HG02623 (cell line): ENCODE results near the gene PRM1.
A peak's percentile ranks its signal among the peaks of the same experiment; 100 is the strongest.

Experiments
- ATAC-seq: cut with Tn5 transposase; IDR thresholded peaks from one replicate; pipeline ENCODE4 v1.9.1; 2021; ENCODE audit warnings: moderate library complexity; ENCODE audit not compliant: unreplicated experiment

Gene PRM1

DNA sequence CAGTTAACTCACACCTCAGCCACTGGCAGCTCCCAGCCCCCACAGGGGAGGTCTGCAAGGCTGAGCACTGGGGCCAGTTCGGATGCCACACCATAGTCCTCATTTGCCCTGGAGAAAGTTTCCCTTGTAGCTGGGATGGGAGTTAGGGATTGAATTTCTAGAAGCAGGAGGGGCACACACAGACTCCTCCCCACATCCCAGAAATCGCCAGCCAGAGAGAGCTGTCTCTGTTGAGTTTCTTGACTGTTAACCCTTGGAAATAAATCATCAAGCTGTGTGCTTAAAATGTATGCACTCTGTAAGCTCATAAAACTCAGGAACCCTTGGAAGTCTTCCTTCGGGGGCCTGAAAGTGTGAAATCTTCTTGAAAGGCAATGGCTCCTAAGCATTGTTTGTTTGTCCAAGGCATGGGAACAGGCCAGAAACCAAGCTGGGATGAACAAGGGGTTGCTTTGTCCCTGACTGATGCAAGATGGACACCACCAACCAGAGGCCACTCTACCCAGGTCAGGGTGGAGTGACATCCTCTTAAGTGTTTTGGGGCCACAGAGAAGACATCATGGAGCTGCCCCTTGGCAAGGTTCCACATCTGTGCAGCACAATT lies 7.3 kb downstream of the PRM1 start:
- no peak for ATAC-seq

DNA sequence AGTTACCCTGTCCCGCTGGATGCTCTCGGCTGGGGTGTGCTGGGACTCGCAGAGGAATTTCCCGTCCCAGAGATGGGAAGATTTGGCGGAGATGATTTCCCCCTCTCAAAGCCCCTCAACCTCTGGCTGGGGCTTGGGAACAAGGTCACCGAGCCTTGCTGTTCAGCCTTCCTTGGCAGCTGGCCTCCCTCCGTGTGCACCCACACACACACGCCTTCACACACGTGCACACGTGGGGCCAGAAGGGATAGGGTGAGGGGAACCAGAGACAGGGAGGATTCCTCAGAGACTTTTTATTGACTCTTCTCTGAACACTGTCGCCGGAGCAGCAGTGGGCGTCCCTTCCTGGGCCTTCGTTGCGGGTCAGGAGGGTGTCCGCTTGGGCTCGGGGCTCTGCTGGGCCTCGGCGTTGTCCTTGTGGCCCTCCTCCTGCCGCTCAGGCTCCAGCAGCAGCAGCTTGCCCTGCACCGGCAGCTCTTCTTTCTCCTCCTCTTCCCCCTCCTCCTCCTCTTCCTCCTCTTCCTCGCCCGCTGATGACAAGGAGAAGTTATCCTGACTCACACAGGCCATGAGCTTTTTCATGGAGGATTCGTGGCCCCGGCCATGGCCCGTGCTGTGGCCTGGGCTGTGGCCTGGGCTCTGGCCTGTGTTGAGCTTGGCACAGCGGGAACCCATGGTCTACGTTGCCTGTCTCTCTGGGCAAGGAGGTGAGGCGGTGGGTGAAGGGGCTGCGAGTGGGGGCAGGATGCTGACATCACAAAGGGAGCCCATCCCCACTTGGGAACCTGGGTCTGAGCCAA lies 8.0 kb downstream of the PRM1 start, which contains the start of gene PRM3:
TSS of gene PRM3 (minus strand) at position 709 of the 800 bp plus-strand sequence. CDS start at position 675, 34 bp downstream.
- ATAC-seq, result no peak

DNA sequence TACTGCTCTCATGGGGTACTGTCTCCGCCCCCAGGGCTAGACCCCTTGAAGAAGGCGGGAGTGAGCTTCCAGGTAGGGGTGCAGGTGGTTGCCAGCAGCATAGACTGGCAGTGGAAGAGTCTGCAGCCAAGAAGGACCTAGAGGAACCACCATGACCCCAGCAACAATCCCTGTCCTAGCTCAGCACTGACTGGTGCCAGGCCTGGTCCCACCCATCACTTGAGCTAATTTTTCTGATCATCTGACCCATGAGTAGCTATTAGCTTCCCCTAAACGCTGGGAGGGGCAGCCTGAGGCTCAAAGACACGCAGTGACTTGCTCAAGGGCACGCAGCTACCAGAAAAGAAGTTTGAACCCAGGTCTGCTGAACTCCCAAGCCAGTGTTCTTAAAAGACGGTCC lies 8.6 kb downstream of the PRM1 start:
- no peak for ATAC-seq

- no peak for ATAC-seq
These were observed 9.5 kb downstream of the PRM1 start for GRCh38 chr16:11271610-11272009.

GRCh38 chr16:11270602-11271162 lies 10.4 kb downstream of the PRM1 start:
- ATAC-seq, result no peak

DNA sequence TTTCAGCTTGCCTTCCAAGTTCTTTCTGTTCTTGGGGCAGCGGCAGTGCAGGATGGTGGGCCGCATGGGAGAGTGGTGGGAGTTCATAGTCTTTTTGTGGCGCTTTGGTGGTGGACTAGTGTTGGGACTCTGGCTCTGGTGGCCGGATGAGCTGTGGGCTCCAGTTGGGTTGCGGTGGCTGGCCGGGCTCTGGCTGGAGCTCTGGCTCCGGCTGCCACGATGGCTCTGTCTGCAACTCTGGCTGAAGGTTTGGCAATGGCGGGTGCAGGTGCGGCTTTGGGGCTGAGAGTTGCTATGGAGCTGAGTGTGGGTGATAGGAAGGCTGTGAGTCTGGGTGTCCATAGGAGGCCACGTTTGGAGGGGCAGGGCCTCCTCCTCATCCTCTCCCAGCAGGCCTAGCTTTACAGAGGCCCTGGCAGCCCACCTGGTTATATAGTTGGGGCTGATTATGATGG lies 12.2 kb downstream of the PRM1 start, which contains the start of gene TNP2:
TSS of gene TNP2 (minus strand) at position 405 of the 455 bp plus-strand sequence. CDS start at position 342, 63 bp downstream.
- ATAC-seq, result no peak

DNA sequence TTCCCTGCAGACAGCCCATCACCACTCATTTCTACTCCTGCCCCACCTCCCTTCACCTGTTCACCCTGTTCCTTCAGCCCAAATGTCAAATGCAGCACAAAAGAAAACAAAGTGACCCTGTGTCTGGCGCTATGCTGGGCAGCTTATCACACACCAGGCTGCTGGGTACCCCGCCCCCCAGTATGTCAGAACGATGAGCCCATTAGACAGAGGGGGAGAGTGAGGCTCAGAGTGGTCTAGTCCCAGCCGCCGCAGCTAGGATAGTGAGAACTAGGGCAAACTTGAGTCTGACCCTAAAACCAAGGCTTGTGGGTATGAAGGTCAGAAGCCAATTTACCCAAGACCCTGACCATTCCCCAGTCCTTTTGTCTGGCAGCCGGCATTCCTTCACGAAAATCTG lies 16.0 kb downstream of the PRM1 start:
- ATAC-seq, result no peak

DNA sequence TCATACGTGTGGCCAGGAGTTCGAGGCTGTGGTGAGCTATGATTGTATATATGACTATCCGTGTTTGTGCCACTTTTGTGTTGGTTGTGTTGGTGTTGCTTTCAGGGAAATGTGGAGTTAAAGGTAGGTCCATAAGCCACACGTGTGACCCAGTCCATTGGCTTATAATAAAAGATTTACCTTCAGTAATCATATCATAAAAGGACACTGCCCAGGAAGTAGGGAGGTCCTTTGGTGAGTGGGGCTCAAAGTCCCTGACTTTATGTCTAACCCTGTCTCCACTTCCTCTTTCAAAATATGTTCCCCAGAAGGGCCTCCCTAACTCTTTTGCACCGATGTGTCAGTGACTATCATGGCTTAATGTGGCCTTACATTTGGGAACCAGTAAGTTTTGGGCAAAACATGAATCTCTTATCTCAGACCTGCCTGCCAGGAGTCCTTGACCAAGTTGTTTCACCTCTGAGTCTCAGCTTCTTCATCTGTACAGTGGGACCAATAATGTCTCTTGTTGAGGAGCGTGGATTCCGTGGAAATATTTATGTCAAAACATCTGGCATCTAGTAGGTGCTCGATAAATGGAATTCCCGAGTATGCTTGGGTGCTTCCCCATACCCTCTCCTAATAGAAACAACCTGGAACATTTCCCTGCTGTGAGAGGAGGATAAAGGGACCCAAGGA lies 16.8 kb downstream of the PRM1 start:
- ATAC-seq, result no peak

DNA sequence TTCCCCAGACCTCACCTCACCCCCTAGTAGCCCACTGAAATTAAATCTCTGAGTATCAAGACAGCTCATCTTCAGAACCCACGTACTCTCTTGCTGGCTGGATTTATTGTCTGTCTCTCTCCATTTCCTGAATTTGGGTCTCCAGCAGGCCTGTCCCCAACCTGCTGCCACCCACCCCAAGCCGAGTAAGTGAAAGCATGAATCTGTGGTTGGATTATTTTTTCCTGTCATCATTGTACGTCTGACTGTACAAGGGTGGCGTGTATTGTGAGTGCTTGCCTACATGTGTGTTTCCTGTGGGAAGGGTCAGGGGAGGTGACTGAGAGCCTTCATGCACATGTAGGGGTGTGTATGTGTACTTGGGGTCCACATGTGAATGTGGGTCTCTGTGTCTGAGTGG lies 17.4 kb downstream of the PRM1 start:
- ATAC-seq, result no peak

GRCh38 chr16:11262915-11263314 lies 18.2 kb downstream of the PRM1 start:
- ATAC-seq, result no peak

GRCh38 chr16:11260596-11260966 lies 20.5 kb downstream of the PRM1 start:
- ATAC-seq, result no peak

DNA sequence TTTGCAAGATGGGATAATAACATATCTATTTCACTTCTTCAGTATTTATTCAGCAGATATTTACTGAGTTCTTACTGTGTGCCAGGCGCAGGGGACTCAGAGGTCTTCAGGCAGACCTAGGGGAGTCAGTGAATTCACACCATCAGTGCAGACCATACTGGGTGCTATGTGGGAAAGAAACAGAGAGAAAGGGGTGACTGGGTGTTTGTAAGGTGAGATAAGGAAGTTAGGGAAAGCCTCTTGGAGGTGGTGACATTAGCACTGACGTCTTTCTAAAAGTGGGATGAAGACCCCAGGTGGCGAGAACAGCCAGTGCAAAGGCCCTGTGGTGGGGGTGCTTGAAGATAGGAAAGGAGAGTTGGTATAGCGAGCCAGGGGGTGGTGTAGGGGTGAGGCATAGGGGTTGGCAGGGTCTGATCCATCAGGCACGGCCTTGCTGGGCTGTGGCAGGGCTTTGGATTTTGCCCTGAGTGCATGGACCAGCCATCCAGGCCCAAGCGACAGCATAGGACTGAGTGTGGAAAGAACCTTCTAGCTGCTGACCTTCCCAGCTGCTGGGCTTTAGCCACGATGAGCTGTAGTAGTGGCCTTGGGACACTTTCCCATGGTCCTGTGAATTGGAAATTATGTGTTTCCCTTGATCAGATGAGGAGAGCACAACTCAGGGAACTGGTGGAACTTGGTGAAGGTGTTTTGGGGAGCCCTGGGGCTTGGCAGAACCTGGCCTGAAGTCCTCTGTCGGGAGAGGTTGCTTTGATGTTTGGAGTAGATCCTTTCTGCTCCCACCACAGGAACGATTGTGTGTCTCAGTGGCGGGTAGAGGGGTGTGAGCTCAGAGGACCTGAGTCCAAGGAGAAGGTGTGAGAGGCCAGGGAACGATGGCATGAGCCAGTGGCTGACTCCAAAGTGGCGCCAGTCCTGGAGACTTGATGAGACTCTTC lies 21.2 kb downstream of the PRM1 start:
- no peak for ATAC-seq

- no peak for ATAC-seq
These were observed 22.3 kb downstream of the PRM1 start for GRCh38 chr16:11258553-11259492.

DNA sequence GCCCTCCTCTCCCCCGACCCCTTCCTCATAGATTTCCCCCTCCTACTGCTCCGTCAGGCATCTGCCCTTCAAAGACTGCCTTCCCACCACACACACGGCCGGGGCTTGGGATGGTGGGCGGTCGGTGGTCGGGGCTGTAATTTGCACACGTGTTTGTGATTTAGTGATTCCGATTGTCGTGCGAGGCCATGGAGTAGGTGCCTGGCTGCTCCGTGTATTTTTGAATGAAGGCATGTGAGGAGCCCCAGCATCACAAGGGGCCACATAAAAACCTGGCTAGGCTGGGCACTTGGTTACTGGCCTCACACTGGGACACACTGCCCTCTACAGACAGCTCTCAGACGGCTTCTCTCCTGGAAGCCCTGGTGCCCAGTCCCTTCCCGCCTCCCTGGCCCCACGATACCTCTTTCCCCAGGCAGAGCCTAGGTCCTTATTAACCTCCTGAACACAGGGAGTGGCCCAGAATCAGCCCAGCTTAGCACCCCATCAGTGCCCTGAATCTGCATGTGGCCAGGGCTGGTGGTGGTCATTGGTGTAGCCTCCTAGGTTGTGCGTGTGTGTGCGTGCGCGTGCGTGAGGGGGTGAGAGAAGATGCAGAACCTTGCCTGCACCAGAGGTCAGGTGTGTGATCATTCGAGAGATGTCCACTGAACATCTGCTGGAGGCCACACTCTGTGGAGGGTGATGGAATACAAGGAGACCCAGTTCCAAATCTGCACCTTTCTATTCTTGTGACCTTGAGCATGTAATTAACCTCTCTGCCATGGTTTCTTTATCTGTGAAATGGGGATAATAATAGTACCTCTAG lies 23.8 kb downstream of the PRM1 start:
- no peak for ATAC-seq

DNA sequence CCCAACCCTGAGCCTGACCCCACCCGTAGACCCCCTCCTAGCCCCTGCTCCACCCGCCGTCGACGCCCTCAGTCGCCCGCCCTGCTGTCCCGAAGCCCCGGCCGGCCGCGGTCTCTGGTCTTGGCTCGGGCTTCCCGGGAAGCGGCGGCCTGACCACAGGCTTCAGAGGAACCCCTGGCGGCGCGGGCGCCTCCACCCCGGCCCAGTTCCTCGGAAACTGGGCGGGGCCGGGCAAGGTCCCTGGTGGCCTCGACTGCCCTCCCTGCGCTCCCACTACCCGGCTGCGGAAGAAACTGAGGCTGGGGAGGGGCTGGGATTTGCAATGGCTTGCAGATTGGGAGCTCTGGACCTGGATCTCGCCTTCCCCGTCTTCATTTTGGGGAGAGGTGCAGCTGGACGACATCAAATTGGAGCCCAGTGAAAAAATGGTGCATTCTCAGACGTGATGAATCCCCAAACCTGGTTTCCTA lies 24.4 kb downstream of the PRM1 start:
- no peak for ATAC-seq

GRCh38 chr16:11255737-11256660 lies 25.1 kb downstream of the PRM1 start, which contains the start of gene SOCS1:
Gene SOCS1 (minus strand): TSS chr16:11256204. CDS start chr16:11255478, 726 bp downstream.
- ATAC-seq, result peak; percentile 54
